ENCODE measurements around the gene RAB3B.

The RAB3B gene

DNA sequence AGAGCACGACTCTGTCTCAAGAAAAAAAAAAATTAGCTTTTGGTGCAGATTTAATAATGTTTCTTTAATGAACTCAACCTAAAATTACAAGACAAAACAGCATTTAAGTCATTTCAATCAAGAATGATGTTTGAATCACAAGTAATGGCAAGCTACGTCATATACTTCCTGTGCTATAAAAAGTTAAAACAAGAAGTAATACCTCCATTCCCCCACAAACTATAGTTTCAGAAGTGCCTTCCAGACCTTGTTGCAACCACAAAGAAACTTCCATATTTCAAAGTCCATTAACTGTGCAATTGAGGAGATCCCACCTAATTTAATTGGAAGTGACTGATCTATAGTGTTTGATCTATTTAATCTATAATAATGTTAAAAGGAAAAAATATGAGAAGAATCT is 127.1 kb downstream of the RAB3B start:
- peak; percentile 79 to 80 for DNase-seq

- no peak for DNase-seq
Measured at GRCh38 chr1:51861669-51862068, 128.8 kb downstream of the RAB3B start.

GRCh38 chr1:51859735-51860134 is 130.8 kb downstream of the RAB3B start:
- no peak for DNase-seq

GRCh38 chr1:51859333-51859732 is 131.2 kb downstream of the RAB3B start:
- DNase-seq: no peak

GRCh38 chr1:51858892-51859291 is 131.6 kb downstream of the RAB3B start:
- DNase-seq: no peak
